G401 (cell line): Measurements from ENCODE around the gene COL8A2. TPM values are rescaled to one million over a fixed set of nuclear protein-coding genes. Genes with fewer than 3 reads are reported as not detected.

Source experiments
- DNase-seq: peaks from one replicate; pipeline ENCODE4 v3.0.0-alpha.2; 2015; ENCODE audit warnings: low spot score
- in situ Hi-C: cut with HindIII; loops from 2 replicates; pipeline ENCODE4 v1.10.0; 2016; ENCODE audit warnings: low sequenced_read_pairs, mixed read lengths
- total RNA-seq: library from RNA; depleted of rRNA; stranded (reverse); fragments of >200 nt; shearing (Covaris generic); gene quantifications from 2 replicates; pipeline ENCODE4 v1.2.3, GENCODE V29; 2014

Gene COL8A2
- total RNA-seq, 1 experiment from 2014 or later, result 0.47 TPM

- in situ Hi-C loops, result no loop called here
These were observed 39.1 kb downstream of the COL8A2 start for GRCh38 chr1:36085686-36086526.

GRCh38 chr1:36085126-36085525 is 39.9 kb downstream of the COL8A2 start:
- in situ Hi-C loops, result no loop called here
- DNase-seq, result no peak

More at GRCh38 chr1:36085686-36086526, 39.1 kb downstream of the COL8A2 start:
- DNase-seq, result no peak

GRCh38 chr1:36084497-36085115 is 40.4 kb downstream of the COL8A2 start:
- in situ Hi-C loops, result no loop called here
- no peak for DNase-seq

GRCh38 chr1:36083635-36084496 is 41.2 kb downstream of the COL8A2 start, which contains the start of gene TEKT2:
TSS of gene TEKT2 (plus strand) at chr1:36084094. CDS start at chr1:36084922, 828 bp downstream.
- in situ Hi-C loops, result no loop called here
- DNase-seq, result peak; percentile 23

- no peak for DNase-seq
- in situ Hi-C loops, result no loop called here
These were observed 41.8 kb downstream of the COL8A2 start for GRCh38 chr1:36083219-36083618.

GRCh38 chr1:36081926-36082485 is 43.0 kb downstream of the COL8A2 start:
- DNase-seq, result no peak
- in situ Hi-C loops, result no loop called here

GRCh38 chr1:36080801-36081200 is 44.2 kb downstream of the COL8A2 start:
- DNase-seq, result no peak
- in situ Hi-C loops, result no loop called here

- DNase-seq, result no peak
These were observed 44.8 kb downstream of the COL8A2 start for GRCh38 chr1:36080236-36080635.

GRCh38 chr1:36076979-36077573 is 47.9 kb downstream of the COL8A2 start:
- in situ Hi-C loops, result no loop called here
- no peak for DNase-seq

More at GRCh38 chr1:36080236-36080635, 44.8 kb downstream of the COL8A2 start:
- in situ Hi-C loops, result no loop called here

GRCh38 chr1:36070349-36070748 is 54.7 kb downstream of the COL8A2 start:
- DNase-seq, result no peak
- in situ Hi-C loops, result no loop called here

- no peak for DNase-seq
- in situ Hi-C loops, result no loop called here
These were observed 56.2 kb downstream of the COL8A2 start for GRCh38 chr1:36068866-36069265.

- in situ Hi-C loops, result no loop called here
- no peak for DNase-seq
These were observed 57.2 kb downstream of the COL8A2 start for GRCh38 chr1:36067871-36068270.

GRCh38 chr1:36062315-36062714 is 62.7 kb downstream of the COL8A2 start:
- DNase-seq, result no peak
- in situ Hi-C loops, result no loop called here

GRCh38 chr1:36055706-36056105 is 69.3 kb downstream of the COL8A2 start:
- no peak for DNase-seq
- in situ Hi-C loops, result no loop called here

GRCh38 chr1:36053978-36054377 is 71.0 kb downstream of the COL8A2 start:
- in situ Hi-C loops, result no loop called here

GRCh38 chr1:36051821-36052220 is 73.2 kb downstream of the COL8A2 start:
- no peak for DNase-seq
- in situ Hi-C loops, result no loop called here

More at GRCh38 chr1:36053978-36054377, 71.0 kb downstream of the COL8A2 start:
- DNase-seq, result no peak
